Natural killer cell (primary cell): ENCODE measurements around the gene DOCK1. TPM values are rescaled to one million over a fixed set of nuclear protein-coding genes. Genes with fewer than 3 reads are reported as not detected.

Experiments
- ATAC-seq, 3 donors: fragments of 150-1000 bp in 2 of 3; fragments of 200-7000 bp in 1 of 3; cut with Tn5 transposase; 1 replicate in 1 of 3; 2 replicates in 2 of 3; pipeline ENCODE4 v1.10.0; 2021; ENCODE audit warnings: mild to moderate bottlenecking in 2 of 3, moderate library complexity in 2 of 3
- DNase-seq, 2 donors: peaks; one replicate each; pipeline versions ENCODE4 v3.0.0 to v3.0.0-alpha.2; 2013 to 2021; ENCODE audit warnings: mixed read lengths in 1 of 2
- H3K27ac ChIP-seq: one replicate; pipeline ENCODE4 v1.5.1; 2013; ENCODE audit warnings: mild to moderate bottlenecking, low read length
- H3K27me3 ChIP-seq: one replicate; pipeline ENCODE4 v1.6.1; 2013; ENCODE audit warnings: low read length; ENCODE audit not compliant: control insufficient read depth, insufficient read depth
- H3K36me3 ChIP-seq: one replicate; pipeline ENCODE4 v1.6.1; 2013; ENCODE audit warnings: low read length; ENCODE audit not compliant: control insufficient read depth, insufficient read depth
- H3K4me1 ChIP-seq: one replicate; pipeline ENCODE4 v1.6.1; 2013; ENCODE audit warnings: low read length; ENCODE audit not compliant: control insufficient read depth, insufficient read depth
- H3K4me3 ChIP-seq: one replicate; pipeline ENCODE4 v1.5.1; 2013; ENCODE audit warnings: low read length
- H3K9me3 ChIP-seq: one replicate; pipeline ENCODE4 v1.6.1; 2013; ENCODE audit warnings: low read length; ENCODE audit not compliant: control insufficient read depth, insufficient read depth
- H3K27ac Mint-ChIP-seq, 2 donors: one replicate each; pipeline ENCODE4 v1.8.0; 2022; ENCODE audit warnings: mild to moderate bottlenecking in 2 of 2, mixed read lengths in 2 of 2, moderate library complexity in 1 of 2
- H3K27me3 Mint-ChIP-seq, 2 donors: one replicate each; pipeline ENCODE4 v1.8.0; 2022; ENCODE audit warnings: low read depth in 2 of 2, mixed read lengths in 2 of 2
- H3K36me3 Mint-ChIP-seq: one replicate; pipeline ENCODE4 v1.8.0; 2022; ENCODE audit warnings: mixed read lengths
- H3K4me1 Mint-ChIP-seq, 2 donors: one replicate each; pipeline ENCODE4 v1.8.0; 2022; ENCODE audit warnings: mixed read lengths in 2 of 2
- H3K4me3 Mint-ChIP-seq: one replicate; pipeline ENCODE4 v1.8.0; 2022; ENCODE audit warnings: mild to moderate bottlenecking, moderate library complexity, mixed read lengths
- H3K9me3 Mint-ChIP-seq, 2 donors: one replicate each; pipeline ENCODE4 v1.8.0; 2022; ENCODE audit warnings: mixed read lengths in 2 of 2
- CTCF ChIP-seq: fragments of 200-600 bp; IDR thresholded peaks from one replicate; pipeline ENCODE4 v1.8.0; 2022; ENCODE audit warnings: antibody characterized with exemption
- WGBS: methylation state at CpG from one replicate; pipeline ENCODE4 v1.1.7; 2013; ENCODE audit warnings: missing lambda C conversion rate; ENCODE audit not compliant: insufficient coverage; 5-methylcytosine and 5-hydroxymethylcytosine counted together
- intact Hi-C: fragments of 100-400 bp; cut with micrococcal nuclease; formaldehyde crosslinking; loops from one replicate; pipeline ENCODE4 v1.14.2; 2022
- total RNA-seq, 4 donors: library from RNA; stranded (reverse); fragments of 120-200 nt in 1 of 4; gene quantifications; one replicate each; pipeline versions ENCODE4 v1.2.3 to v1.2.4, GENCODE V29; 2013 to 2022

The DOCK1 gene
- total RNA-seq, 3 donors from 2014 or later (not counting 1 experiment from before 2014, with no cell fraction given), result 0.07 to 0.12 (median 0.08) TPM

GRCh38 chr10:126972635-126973414 is 67.6 kb downstream of the DOCK1 start:
- no peaks in the 10 kb centered on the region for H3K4me1 Mint-ChIP-seq
- intact Hi-C loops, result no loop called here
- no peaks in the 10 kb centered on the region for H3K27me3 ChIP-seq
- H3K36me3 ChIP-seq, result no peaks in the 10 kb centered on the region
- H3K9me3 ChIP-seq, result no peaks in the 10 kb centered on the region
- no peaks in the 10 kb centered on the region for H3K36me3 Mint-ChIP-seq
- no peak overlapping the region for H3K27ac ChIP-seq
- no peak overlapping the region for H3K4me3 ChIP-seq
- no peak overlapping the region for H3K27ac Mint-ChIP-seq
- no peaks in the 10 kb centered on the region for H3K9me3 Mint-ChIP-seq
- ATAC-seq, result no peak
- DNase-seq, result no peak
- no peak overlapping the region for H3K4me3 Mint-ChIP-seq
- peaks cover 0 to 4% of the 10 kb centered on the region in 2 donors for H3K27me3 Mint-ChIP-seq
- H3K4me1 ChIP-seq, result no peaks in the 10 kb centered on the region
- WGBS, result 47% methylated on average over 8 of the region's 11 CpGs
- no peak for TF ChIP-seq CTCF

GRCh38 chr10:126975221-126975620 is 70.0 kb downstream of the DOCK1 start:
- H3K4me1 Mint-ChIP-seq, result no peaks in the 10 kb centered on the region
- Histone ChIP-seq H3K27me3 (no peaks in the 10 kb centered on the region), H3K4me1 (no peaks in the 10 kb centered on the region), H3K4me3 (no peak overlapping the region), H3K27ac (no peak overlapping the region), H3K9me3 (no peaks in the 10 kb centered on the region), H3K36me3 (no peaks in the 10 kb centered on the region)
- H3K4me3 Mint-ChIP-seq, result no peak overlapping the region
- 96% methylated on average over 4 of the region's 5 CpGs for WGBS
- intact Hi-C loops, result no loop called here
- peaks cover 4 to 9% of the 10 kb centered on the region in 2 donors for H3K27me3 Mint-ChIP-seq
- H3K36me3 Mint-ChIP-seq, result no peaks in the 10 kb centered on the region
- ATAC-seq (no peak), DNase-seq (no peak)
- no peaks in the 10 kb centered on the region for H3K9me3 Mint-ChIP-seq
- TF ChIP-seq CTCF, result no peak
- no peak overlapping the region for H3K27ac Mint-ChIP-seq

DNA sequence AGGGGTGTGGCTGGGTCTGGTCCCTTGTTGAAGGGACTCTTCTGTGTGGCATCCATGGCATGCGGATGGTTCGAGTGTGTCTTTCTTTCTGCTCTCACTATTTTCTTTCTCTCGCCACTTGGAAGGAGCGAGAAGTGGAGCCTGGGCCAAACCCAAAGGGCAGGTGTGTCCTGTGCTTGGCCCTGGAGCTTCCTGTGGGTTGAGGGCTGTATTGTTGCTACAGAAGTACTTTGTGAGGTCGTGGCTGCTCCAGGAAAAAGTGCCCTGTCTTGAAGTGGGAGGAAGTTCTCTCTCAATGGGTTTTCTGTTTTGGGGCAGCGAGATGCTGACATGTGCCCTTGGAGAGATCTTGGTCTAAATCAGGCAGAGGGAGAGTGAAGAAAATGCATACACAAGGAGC is 72.0 kb downstream of the DOCK1 start:
- H3K4me3 ChIP-seq, result no peak overlapping the region
- intact Hi-C loops, result no loop called here
- no peak overlapping the region for H3K27ac Mint-ChIP-seq
- TF ChIP-seq CTCF, result no peak
- 10% methylated on average over 3 of the region's 6 CpGs for WGBS
- no peaks in the 10 kb centered on the region for H3K27me3 ChIP-seq
- H3K27ac ChIP-seq, result no peak overlapping the region
- ATAC-seq (no peak), DNase-seq (no peak)
- H3K4me1 Mint-ChIP-seq, result no peaks in the 10 kb centered on the region
- H3K36me3 ChIP-seq, result no peaks in the 10 kb centered on the region
- H3K36me3 Mint-ChIP-seq, result no peaks in the 10 kb centered on the region
- no peaks in the 10 kb centered on the region for H3K9me3 ChIP-seq
- H3K4me3 Mint-ChIP-seq, result no peak overlapping the region
- no peaks in the 10 kb centered on the region for H3K4me1 ChIP-seq
- H3K27me3 Mint-ChIP-seq, result peaks cover 4 to 9% of the 10 kb centered on the region in 2 donors
- H3K9me3 Mint-ChIP-seq, result no peaks in the 10 kb centered on the region

DNA sequence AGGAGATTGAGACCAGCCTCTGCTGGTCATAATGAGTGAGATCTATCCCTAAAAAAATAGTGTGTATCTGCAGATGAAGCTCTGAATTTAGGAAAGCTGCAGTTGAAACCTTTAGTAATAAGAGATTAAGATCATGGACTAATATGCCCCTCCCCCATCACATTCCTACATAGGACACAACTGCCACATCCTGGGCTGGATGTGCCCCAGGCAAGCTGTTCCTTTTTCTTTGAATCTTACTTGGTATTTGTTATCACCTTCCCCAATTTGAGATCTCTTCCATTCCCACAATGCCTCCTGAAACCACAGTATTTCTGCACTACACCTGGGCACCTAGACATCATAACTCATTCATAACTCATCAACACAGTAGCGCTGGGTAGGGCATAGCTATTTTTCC is 74.1 kb downstream of the DOCK1 start:
- no peaks in the 10 kb centered on the region for H3K9me3 Mint-ChIP-seq
- intact Hi-C loops, result no loop called here
- ATAC-seq (no peak), DNase-seq (no peak)
- H3K9me3 ChIP-seq, result no peaks in the 10 kb centered on the region
- no peak overlapping the region for H3K4me3 Mint-ChIP-seq
- H3K27ac Mint-ChIP-seq, result no peak overlapping the region
- H3K27me3 ChIP-seq, result no peaks in the 10 kb centered on the region
- no peak overlapping the region for H3K4me3 ChIP-seq
- no peaks in the 10 kb centered on the region for H3K36me3 Mint-ChIP-seq
- WGBS, result 100% methylated on average over 1 of the region's 1 CpG
- H3K4me1 Mint-ChIP-seq, result no peaks in the 10 kb centered on the region
- no peaks in the 10 kb centered on the region for H3K36me3 ChIP-seq
- peaks cover 8 to 9% of the 10 kb centered on the region in 2 donors for H3K27me3 Mint-ChIP-seq
- no peaks in the 10 kb centered on the region for H3K4me1 ChIP-seq
- TF ChIP-seq CTCF, result no peak
- H3K27ac ChIP-seq, result no peak overlapping the region
